Skeletal muscle satellite cell (primary cell): ENCODE results near the gene UTP15.

ENCODE experiments used
- H3K27me3 ChIP-seq: 2 replicates; pipeline ENCODE4 v1.7.0; 2013; ENCODE audit warnings: low read length; ENCODE audit not compliant: control insufficient read depth, insufficient read depth
- H3K36me3 ChIP-seq: 2 replicates; pipeline ENCODE4 v1.7.0; 2013; ENCODE audit warnings: mild to moderate bottlenecking, control low read depth, low read length; ENCODE audit not compliant: insufficient read depth
- H3K4me1 ChIP-seq: 2 replicates; pipeline ENCODE4 v1.7.0; 2013; ENCODE audit warnings: low read length; ENCODE audit not compliant: control insufficient read depth, insufficient read depth
- H3K4me2 ChIP-seq: 2 replicates; pipeline ENCODE4 v1.7.0; 2013; ENCODE audit warnings: mild to moderate bottlenecking, low read length
- H3K4me3 ChIP-seq: 2 replicates; pipeline ENCODE4 v1.7.0; 2013; ENCODE audit warnings: low read length
- H3K9ac ChIP-seq: 2 replicates; pipeline ENCODE4 v1.7.0; 2013; ENCODE audit warnings: mild to moderate bottlenecking, low read depth, low read length, moderate library complexity
- H3K9me3 ChIP-seq: replicated peaks from 2 replicates; pipeline ENCODE4 v1.7.0; 2013; ENCODE audit warnings: mild to moderate bottlenecking, control low read depth, low read length

Gene UTP15

DNA sequence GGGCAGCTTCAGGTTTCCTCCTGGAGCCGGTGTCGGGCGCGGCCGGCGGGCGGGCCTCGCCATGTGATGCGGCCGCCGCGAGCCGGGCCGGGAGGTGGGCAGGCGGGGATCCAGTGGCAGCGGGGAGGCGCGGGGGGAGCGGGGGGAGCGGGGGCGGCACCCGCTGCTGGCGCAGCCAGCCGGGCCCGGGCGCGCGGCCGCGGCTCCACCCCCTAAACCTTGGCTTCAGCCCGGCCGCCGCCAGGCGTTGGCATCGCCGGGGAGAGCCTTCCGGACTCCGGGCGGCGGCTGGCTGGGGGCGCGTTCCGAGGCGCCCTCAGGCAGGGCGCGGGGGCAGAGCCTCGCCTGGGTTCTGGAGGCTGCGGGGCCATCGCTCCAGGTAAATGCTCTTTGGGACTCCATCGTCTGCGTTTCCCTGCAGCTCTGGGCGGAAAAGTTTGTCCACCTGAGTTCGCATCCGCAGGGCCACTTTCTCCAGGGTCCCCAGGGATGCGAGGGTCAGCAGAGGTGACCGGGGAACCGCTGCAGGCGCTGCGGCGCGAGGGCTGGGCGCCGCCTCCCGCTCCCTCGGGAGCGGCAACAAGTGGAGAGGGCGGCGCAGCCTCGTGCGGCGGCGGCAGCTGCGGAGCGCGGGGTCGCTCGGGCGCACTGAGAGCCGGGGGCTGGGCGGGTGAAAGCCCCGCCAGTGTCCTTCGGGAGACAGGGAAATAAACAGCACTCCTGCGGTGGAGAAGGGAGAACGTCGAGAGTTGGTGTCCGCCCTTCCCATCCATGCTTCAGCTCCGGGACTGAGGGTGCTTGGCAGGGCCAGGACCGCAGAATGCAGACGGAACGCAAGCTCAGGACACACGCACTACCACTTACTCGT lies 60.6 kb downstream of the UTP15 start, which contains the start of gene ARHGEF28:
ARHGEF28 (plus strand) TSS at position 253 of the 868 bp plus-strand sequence. CDS start 58,656 bp downstream, outside the sequence.
- H3K9me3 ChIP-seq: no peaks in the 10 kb centered on the region
- no peaks in the 10 kb centered on the region for H3K36me3 ChIP-seq
- H3K4me2 ChIP-seq: peak within 1 kb of the TSS; percentile 99
- peak within 1 kb of the TSS; percentile 92 for H3K4me3 ChIP-seq
- peak within 1 kb of the TSS; percentile 90 for H3K9ac ChIP-seq
- no peaks in the 10 kb centered on the region for H3K27me3 ChIP-seq
- H3K4me1 ChIP-seq: peaks cover 51% of the 10 kb centered on the region

DNA sequence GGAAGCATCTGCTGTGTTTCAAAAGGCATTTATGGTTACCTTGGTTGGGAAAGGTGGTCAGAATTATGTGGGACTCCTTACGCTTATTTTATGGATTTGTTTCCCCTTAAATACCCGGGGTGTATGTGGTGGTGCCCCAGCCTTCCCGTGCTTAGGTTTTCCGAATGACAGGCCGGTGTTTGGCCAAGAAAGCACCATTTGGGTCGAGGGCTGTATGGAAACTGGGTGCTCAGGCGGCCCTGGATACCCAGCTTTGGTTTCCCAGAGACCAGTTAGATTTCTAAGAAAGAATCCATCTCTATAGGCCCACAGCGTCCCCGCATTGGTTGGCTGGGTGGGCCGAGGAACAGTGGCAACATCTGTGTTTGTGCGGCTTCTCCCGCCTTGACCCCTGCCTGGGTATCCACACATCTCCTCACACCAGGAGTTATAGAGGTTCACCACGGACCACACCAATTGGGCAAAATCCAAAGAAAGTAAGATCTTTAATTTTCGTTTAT lies 61.3 kb downstream of the UTP15 start:
- H3K27me3 ChIP-seq: no peaks in the 10 kb centered on the region
- peak overlapping the region; percentile 90 for H3K9ac ChIP-seq
- peak overlapping the region; percentile 99 for H3K4me2 ChIP-seq
- H3K4me3 ChIP-seq: peak overlapping the region; percentile 92
- no peaks in the 10 kb centered on the region for H3K9me3 ChIP-seq
- peaks cover 56% of the 10 kb centered on the region for H3K4me1 ChIP-seq
- H3K36me3 ChIP-seq: no peaks in the 10 kb centered on the region

DNA sequence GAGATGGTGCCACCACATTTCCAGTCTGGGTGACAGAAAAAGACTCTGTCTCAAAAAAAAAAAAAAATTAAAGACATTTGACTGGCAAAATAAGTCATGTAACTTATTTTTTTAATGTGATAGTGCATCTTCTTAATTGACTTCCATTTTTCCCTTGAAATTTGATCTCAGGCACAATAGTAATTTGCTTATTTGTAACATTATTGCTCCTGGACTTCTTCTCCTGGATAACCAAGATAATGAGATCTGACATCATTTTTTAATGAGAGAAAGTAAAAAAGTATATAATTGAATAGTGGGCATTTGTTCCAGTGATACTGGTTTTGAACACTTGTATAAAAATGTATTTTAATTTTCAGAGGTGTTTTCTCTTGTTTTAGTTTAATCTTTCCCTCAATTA lies 63.9 kb downstream of the UTP15 start:
- Histone ChIP-seq H3K27me3 (no peaks in the 10 kb centered on the region), H3K4me1 (peaks cover 67% of the 10 kb centered on the region), H3K9me3 (no peaks in the 10 kb centered on the region), H3K4me2 (peak overlapping the region; percentile 99), H3K36me3 (no peaks in the 10 kb centered on the region), H3K9ac (no peak overlapping the region), H3K4me3 (no peak overlapping the region)

DNA sequence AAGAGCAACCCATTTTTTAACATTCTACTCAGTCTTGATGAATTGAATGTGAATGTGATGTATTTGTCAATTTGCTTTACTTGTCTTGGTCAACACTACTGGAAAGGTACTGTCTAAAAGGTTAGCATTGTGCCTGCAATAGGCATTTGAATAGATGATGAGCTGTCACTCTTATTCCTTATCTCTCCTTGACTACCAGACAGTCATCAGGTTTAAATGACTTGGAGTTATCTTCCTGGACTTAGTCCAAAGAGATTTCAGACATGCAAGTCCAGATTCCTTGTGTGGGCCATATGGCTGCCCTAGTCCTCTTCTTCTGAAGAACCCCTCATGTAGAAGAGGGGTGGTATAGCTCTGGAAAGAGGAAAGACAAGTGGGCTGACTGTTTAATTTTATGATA lies 65.2 kb downstream of the UTP15 start:
- Histone ChIP-seq H3K4me3 (no peak overlapping the region), H3K9me3 (no peaks in the 10 kb centered on the region), H3K4me1 (peaks cover 57% of the 10 kb centered on the region), H3K9ac (no peak overlapping the region), H3K27me3 (no peaks in the 10 kb centered on the region), H3K36me3 (peaks cover 4% of the 10 kb centered on the region), H3K4me2 (peak overlapping the region; percentile 14)

DNA sequence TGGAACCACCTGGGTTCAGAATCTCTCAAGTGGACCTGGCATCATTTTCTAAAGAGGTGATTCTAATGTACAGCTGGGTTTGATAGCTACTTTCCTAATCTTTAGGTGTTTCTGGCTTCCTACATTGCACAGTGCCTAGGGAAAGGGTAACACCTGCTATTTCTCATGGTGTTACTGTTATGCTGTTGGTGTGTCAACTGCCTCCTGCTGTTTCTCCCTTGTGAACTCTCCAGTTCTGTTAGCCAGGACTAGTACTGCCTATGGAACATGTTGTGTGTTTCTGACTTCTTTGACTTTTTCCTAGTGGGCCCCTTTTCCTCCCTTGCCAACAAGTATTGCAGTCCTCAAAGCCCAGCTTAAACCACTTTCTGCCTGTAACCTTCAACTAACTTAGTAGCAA lies 66.0 kb downstream of the UTP15 start:
- peak overlapping the region; percentile 2 for H3K4me2 ChIP-seq
- no peaks in the 10 kb centered on the region for H3K9me3 ChIP-seq
- H3K36me3 ChIP-seq: peaks cover 12% of the 10 kb centered on the region
- no peaks in the 10 kb centered on the region for H3K27me3 ChIP-seq
- H3K4me1 ChIP-seq: peaks cover 60% of the 10 kb centered on the region
- no peak overlapping the region for H3K9ac ChIP-seq
- H3K4me3 ChIP-seq: no peak overlapping the region
